Activated CD4-positive, alpha-beta T cell treated with anti-CD3 and anti-CD28 coated beads for 4 hours (primary cell): Measurements from ENCODE around the gene FYTTD1.

ENCODE experiments used
- DNase-seq, 2 donors: peaks; one replicate each; pipeline ENCODE4 v3.0.0-alpha.2; 2020

Gene FYTTD1

DNA sequence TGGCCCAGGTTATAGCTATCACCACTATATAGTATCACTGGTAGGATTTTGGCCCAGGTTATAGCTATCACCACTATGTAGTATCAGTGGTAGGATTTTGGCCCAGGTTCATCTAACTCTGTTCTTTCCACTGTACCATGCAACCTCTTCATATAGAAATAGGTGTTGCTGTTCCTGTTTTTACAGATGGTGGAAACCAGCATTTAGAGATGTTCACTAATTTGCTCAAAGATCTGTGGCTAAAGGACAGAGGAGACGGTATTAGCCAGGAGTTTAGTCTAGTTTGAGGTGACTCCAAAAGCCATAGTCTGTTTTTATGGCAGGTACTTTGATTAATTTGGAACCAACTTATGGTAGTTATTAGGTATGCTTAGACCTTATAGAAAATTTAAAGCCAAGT, 44.4 kb downstream of the FYTTD1 start:
- no peak for DNase-seq

DNA sequence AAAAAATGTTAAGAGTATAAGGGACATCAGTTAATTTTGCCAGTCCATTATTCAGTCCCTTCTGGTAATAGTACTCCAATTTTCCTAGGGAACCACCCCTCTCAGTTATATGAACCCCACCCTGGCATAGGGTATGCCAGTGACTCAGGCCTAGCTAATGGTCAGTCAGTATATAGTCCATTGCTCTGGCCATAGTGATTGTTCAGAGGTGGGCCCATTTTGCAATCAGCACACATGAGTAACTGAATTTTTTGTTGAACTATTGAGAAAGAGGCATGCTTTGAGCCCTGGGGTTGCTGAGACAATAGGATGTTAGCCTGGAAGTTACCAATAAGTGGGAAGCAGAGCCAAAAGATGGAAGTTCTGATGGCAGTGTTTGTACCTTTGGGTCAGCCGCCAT, 45.5 kb downstream of the FYTTD1 start:
- no peak for DNase-seq

DNA sequence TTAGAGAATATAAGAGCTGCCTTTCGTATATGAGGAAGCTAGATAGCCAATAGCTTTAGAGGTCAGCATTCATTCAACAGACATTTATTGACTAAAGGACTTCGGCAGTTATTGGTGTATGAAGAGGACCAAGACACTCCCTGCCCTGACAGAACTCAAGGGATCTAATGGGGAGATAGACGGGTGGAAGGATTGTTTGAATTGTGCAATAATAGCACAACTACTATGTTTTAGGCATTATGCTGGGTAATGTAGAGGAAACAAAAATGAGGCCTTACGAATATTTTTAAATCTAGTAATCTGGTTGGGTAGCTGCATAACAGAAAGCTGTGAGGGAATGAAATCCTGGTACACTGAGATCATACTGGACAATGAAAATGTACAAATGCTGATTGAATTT, 46.4 kb downstream of the FYTTD1 start:
- DNase-seq, result no peak

DNA sequence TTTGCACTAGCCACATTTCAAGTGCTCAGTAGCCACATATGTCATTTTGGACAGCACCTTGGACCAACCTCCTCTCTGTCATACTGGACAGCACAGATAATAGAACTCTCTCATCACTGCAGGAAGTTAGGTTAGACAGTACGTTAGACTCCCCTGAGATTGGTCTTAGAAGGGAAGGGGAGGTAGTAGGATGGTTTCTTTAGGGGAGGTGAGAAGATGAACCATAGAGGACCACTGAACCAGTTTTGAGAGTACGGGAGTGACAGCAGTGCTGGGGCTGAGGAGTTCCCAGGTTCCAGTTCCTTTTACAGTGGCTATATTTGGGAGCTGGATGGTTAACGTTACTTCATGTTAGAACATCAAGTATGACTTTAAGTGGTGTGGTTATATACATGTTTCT, 49.2 kb downstream of the FYTTD1 start:
- no peak for DNase-seq

DNA sequence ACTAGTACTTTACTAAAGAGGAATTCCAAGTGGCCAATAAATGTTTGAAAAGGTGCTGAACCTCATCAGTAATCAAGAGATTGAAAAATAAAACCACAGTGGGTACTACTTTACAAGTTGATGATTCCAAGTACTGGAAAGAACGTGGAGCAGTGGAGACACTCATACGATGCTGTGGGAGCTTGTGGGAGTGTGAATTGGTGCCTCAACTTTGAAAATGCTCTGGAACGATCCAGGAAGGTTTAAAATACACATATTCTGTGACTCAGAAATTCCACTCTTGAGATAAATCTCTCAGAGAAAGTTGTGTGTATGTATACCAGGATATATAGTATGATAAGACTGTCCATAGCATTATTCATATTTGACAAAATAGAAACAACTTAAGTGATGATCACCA, 50.7 kb downstream of the FYTTD1 start:
- no peak for DNase-seq

DNA sequence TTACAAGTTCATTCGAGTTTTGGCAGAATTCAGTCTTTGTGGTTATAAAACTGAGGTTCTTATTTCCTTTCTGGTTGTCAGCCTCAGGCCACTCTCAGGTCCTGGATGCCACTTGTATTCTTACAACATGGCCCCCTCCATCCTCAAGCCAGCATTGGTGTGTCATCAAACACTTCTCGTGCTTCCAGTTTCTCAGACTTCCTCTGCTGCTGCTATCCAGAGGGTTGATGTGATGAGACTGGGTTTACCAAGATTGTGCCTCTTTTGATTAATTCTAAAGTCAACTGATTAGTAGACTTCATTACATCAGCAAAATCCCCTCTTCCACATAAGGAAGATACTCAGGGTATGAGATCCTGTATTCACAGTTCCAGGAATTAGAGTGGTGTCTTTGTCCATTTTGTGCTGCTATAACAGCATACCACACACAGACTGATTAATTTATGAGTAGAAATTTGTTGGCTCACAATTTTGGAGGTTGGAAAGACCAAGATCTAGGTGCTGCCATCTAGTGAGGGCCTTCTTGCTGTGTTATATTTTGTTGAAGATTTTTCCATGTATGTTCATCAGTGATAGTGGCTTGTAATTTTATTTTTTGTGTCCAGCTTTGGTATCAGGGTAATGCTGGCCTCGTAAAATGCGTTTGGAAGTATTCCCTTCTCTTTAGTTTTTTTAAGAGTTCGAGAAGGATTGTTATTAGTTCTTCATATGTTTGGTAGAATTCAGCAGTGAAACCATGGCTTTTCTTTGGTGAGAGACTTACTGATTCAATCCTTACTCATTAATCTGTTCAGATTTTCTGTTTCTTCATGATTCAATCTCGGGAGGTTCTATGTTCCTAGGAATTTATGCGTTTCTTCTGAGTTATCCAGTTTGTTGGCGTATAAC, 52.5 kb downstream of the FYTTD1 start:
- peak; percentile 25 to 31 for DNase-seq

DNA sequence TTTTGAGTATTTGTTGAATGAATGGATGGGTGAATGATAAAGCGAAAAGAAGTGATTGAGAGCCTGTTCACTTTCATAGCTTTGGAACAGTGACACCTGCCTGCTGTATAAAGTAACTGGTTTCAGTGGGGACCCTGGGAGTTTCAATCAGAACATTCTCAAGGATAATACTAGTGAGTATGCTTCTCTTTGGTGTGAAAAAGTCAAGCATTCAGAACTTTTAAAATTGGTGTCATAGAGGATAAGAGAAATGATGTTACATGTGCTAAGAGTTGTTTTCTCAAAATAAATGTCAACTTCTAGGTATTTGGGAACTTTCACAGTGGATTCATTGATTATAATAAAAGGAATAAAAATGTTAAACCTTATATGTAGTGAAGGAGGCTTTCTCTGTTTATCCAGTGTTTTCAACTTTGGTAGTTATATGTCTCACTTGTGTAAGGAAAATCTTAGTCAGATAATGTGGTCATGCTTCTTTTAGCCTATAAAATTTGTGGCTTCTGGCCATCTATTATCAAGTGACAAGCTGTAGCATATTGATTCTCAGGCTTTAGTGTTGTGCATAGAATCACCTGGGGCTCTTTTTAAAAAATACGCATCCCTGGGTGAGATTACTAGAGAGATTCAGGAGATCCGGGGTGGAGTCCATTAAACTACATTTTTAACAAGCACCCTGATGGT, 53.2 kb downstream of the FYTTD1 start:
- DNase-seq, result no peak

DNA sequence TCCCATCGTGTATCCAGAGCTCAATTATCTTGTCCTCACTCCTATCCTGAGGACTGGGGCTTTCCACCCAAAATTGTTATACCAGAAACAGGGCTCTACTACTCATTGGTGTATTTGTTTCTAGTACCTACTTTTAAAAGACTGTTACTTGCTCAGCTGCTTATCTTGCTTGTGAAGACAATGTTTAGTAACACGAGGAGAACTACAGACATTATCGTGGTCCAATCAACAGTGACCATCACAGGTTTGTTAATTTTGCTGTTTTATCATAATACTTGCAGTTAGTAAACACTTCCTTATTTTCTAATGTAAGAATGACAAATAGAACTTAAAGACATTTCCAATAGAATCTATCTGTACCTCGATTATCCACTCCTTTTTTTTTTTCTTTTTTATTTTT, 54.8 kb downstream of the FYTTD1 start:
- DNase-seq, result no peak

DNA sequence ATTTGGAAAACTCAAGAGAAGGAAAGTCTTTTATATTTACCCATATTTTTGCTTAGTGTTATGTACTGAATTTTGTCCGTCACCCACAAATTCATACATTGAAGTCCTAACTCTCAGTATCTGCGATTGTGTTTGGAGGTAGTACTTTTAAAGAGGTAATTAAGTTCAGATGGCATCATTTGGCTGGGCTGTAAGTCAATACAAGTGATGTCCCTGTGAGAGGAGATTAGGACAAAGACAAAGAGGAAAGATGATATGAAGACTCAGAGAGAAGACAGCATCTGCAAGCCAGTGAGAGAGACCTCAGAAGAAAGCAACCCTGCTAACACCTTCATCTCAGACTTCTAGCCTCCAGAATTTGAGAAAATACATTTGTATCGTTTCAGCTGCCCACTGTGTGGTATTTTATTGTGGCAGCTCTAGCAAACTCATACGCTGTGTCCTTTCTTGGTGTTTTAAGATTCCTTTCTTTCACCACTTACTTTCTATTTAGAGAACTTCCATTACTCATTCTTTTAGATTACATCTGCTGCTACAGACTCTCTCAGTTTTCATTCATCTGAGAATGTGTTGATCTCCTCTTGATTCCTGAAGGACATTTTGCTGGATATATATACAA, 58.4 kb downstream of the FYTTD1 start:
- no peak for DNase-seq

DNA sequence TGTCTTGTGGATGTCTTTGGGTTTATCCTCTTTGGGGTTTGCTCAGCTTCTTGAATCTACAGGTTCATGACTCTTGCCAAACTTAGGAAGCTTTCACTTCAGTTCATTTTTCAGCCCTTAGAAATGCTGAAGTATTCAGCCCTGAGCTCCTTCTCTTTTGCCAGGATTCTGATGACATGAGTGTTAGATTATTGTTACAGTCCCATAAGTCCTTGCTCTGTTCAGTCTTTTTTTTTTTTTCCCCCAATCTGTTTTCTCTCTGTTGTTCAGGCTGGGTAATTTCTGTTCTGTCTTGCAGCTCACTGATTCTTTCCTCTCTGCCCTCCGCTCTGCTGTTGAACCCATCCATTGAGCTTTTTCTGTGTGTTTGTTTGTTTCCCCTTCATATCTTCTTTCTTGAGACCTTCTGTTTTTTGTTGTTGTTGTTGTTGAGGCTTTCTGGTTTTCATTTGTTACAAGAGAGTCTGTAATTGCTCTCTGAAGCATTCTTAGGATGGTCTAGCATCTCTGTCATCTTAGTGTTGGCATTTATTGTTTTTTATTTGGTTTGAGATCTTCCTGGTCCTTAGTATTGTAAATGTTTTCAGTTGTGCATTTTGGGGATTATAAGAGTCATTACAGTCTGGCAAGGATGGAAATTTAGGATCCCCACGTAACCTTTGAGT, 59.8 kb downstream of the FYTTD1 start:
- no peak for DNase-seq

DNA sequence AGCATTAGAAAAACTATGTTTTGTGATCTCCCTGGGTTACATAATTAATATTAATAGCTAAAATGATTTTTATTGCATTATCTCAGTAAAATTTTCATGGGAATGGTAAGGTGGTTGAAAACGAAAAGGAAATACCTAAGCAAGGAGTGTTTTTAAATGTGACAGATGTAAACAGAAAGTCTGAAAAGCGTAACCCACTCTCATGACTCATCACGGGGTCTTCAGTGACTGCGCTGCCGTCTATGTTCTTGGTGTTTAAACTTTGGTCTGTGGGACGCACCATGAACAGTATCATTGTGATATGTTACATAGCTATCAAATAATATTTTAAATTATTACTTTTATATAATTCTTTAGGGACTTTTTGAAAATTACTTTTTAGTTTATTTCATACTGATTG, 61.2 kb downstream of the FYTTD1 start:
- no peak for DNase-seq

DNA sequence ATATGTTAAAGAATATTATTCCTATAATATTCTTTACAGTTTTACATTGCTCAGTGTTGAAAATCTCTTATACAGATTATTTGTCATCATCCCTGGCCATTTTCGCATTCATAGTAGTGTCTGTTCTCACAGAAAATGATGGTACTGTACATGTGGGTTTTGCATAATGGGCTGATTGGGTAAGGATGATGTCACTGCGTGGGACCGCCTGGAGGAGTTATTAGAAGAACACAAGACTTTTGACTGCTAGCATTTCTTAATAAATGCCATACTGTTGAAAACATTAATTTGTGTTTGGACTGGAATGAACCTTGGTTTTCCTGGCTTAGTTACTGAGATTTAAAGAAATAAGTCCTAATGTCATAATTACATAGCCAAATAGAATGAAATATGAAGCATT, 61.7 kb downstream of the FYTTD1 start:
- no peak for DNase-seq

DNA sequence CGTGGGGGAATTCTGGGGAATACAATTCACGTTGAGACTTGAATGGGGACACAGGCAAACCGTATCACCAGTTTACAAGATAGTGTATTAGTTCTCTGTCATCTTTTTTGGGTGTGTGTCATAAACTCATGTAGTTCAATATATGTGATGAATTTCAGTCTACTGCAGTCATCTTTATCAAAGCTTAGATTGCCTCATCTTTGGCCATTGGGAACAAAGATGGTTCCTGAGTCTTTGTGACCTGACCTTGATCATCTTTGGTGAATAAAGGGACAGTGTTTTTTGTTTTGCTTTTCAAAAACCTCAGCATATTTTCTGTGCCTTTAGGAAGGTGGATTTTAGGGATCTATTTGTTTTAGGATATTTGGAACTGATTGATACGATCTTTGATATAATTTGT, 64.7 kb downstream of the FYTTD1 start:
- DNase-seq, result no peak

DNA sequence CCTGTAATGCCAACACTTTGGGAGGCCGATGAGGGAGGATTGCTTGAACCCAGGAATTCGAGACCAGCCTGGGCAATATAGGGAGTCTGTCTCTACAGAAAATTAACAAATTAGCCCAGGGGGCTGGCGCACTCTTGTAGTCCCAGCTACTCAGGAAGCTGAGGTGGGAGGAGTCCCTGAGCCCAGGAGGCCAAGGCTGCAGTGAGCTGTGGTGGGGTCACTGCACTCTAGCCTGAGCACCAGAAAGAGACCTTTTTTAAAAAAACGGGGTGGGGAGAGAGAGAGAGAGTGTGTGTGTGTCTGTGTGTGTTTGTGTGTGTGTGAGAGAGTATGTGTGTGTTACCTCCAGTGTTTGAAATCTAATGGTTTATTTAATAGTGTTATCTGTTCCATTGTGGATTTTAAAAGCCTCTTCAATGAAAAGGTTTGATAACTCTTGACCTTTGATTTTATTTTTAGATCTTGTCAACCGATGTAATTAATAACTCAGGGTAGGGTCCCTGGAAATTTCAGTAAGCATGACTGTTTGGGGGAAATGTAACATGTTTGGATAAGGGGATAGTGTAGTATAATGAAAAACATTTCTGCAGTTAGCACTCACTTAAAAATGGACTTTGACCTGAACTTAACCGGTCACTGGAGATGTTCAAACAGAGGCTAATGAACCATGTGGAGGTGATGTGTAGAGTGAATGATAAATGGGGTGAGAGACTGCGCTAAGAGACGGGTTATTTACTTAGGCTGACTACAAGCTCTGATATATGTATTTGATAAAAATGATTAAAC, 71.1 kb downstream of the FYTTD1 start:
- no peak for DNase-seq

DNA sequence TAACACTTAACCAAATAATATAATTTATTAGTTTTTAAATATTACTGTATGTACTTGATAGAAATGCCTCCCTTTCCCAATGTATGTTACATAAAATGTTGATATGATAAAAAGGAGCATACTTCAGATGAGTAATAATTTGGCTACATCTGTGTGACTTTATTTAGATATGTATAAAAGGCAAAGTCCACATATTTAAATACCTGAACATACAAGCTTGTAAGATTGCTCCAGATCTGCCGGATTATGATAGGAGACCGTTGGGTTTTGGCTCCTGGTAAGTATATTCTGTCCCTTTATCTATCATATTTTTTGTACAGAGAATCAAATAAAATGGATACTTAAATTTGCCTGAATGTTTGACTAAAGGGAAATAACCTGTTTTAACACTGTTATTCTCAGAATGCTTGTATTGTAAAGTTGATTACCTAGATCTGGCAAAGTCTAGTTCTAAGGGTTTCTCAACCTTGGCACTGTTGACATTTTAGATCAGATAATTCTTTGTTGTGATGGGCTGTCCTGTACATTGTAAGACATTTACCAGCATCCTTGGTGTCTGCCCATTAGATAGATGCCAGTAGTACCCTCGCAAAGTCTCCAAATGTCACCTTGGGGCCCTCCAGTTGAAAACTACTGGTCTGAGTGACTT, 79.8 kb downstream of the FYTTD1 start:
- no peak for DNase-seq

DNA sequence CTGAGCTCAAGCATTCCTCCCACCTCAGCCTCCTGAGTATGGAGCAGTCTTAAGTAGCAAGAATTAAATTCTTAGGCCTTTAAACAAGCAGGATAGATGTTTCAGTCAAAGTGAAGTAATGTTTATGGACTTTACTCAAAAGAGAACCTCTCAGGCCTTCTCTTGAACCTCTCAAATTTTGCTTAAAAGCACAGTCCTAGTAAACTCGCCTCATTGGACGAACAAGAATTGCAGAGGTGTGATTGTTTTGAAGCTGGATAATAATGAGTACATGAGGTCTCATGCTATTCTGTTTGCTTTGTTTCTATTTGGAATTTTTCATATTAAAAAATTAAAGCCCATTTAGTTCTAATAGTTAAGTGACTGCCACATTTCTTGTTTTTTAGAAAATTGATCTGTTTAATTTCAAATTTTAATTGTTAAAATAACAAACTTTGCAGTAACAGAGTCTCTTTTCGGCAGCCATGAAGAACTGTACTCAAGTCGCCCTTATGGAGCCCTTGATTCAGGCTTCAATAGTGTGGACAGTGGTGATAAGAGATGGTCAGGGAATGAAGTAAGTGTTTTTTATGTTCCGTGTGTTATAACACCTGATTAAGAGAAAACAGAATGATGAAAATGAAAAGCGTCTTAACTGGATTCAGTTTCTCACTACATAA, 80.8 kb downstream of the FYTTD1 start:
- no peak for DNase-seq

DNA sequence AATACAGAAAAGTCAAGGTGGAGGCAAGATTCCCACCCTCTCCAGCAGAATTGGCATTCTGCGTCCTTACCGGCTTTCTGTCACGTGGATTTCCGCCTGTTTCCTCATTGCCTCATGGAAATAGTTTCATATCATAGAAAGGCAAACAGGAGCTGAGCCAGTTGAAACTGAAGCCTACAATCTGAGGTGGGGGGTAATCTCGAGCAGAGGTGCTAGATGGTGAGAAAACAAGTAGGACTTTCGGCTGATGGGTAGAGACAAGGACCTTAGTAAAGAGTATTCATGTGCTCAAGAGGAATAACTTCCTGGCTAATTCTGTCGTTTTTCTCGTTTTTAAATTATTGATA, 81.3 kb downstream of the FYTTD1 start:
- DNase-seq, result no peak

DNA sequence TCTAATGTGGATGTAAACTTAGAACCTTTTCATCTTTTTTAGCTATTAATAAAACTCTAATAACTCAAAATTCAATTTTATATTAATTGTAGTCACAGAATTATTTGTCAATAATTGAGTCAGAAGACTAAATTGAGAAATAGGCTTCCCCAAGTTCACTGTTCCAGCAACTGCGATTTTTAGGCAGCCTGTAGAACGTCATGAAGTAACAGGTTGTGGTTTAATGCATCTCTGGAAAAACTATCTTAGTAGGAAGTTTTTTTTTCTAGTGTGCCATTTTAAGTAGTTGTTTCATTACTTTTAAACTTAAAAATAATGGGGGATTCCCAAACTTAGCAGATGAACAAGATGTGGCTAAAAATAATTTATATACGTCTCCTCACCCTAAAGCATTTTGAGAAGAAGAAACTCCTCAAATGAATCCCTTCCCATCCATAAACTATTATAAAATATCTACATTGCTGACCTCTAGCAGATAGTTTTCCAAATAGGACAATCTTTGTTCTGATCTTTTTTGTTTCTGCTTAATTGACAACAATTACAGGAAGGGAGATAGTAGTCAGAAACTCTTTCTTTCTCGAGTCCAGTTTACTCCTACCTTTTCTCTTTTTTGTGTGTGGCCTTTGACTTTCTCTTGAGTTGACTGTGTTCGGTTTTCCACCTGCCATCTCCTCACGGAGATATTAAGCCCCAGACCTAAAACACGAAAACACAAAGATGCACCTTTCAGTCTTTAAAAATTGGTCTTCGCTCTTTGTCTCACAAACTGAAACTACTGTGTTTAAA, 84.4 kb downstream of the FYTTD1 start:
- no peak for DNase-seq

DNA sequence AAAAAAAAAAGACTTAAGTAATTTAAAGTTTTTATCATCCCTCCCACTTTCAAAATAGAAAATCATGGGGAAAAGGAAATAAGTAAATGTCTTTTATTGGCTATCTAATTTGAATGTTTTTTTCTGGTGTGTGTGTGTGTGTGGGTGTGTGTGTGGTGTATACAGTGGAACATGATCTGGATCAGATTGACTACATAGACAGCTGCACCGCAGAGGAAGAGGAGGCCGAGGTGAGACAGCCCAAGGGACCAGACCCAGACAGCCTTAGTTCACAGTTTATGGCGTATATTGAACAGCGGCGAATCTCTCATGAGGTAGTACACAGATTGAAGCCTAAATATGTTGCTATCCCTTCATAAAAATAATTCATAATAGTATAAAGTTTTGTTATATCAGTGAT, 85.8 kb downstream of the FYTTD1 start:
- no peak for DNase-seq

DNA sequence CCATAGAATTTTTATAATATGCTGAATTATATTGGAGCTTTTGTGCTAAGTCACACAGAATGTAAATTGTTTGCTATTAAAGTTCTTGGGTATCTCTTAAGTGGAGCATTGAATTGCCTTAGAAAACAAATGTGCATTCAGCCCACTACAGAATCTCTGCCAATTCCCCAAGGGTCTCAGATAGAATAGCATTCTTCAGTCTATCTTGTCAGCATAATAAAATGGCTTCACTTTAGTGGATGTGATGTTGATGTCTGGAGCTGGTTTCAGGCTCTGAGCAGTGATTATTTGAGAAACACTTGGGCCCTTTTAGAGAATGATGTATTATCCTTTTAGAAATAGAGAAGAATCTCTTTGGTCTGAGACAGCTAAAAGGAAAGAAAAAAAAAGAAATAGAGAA, 86.6 kb downstream of the FYTTD1 start:
- DNase-seq, result no peak
